Prostate gland (tissue), 2 donors: ENCODE data around the gene FAM217A. TPM values are rescaled to one million over a fixed set of nuclear protein-coding genes. Genes with fewer than 3 reads are reported as not detected.

Source experiments
- DNase-seq: peaks from one replicate; pipeline ENCODE4 v3.0.0-alpha.2; 2019; ENCODE audit warnings: low spot score
- H3K27ac ChIP-seq, 2 donors: fragments of 200-600 bp; sonication (generic); 2 replicates each; pipeline ENCODE4 v1.5.1; 2017 to 2019
- H3K27me3 ChIP-seq: fragments of 200-600 bp; sonication (generic); replicated peaks from 2 replicates; pipeline ENCODE4 v1.5.1; 2019; ENCODE audit not compliant: insufficient read depth
- H3K36me3 ChIP-seq, 2 donors: fragments of 200-600 bp; sonication (generic); 1 replicate in 1 of 2; 2 replicates in 1 of 2; pipeline versions ENCODE4 v1.5.1 to v1.8.1; 2017 to 2019
- H3K4me1 ChIP-seq: fragments of 200-600 bp; sonication (generic); replicated peaks from 2 replicates; pipeline ENCODE4 v1.5.1; 2019
- H3K4me3 ChIP-seq, 2 donors: fragments of 200-600 bp; sonication (generic); 2 replicates each; pipeline ENCODE4 v1.5.1; 2017 to 2019
- H3K9me3 ChIP-seq: fragments of 200-600 bp; sonication (generic); 2 replicates; pipeline ENCODE4 v1.5.1; 2017
- CTCF ChIP-seq, 4 experiments: fragments of 200-600 bp in 2 of 4; fragments of 450-650 bp in 2 of 4; sonication (generic) in 2 of 4; IDR thresholded peaks; 1 replicate in 3 of 4; 2 replicates in 1 of 4; pipeline ENCODE4 v1.5.1; 2016 to 2019; ENCODE audit warnings: antibody characterized with exemption in 4 of 4, mild to moderate bottlenecking in 2 of 4, moderate library complexity in 2 of 4
- POLR2A ChIP-seq: fragments of 450-650 bp; IDR thresholded peaks from one replicate; pipeline ENCODE4 v1.6.1; 2016; ENCODE audit warnings: antibody characterized with exemption, mild to moderate bottlenecking
- POLR2AphosphoS5 ChIP-seq: sonication (generic); formaldehyde crosslinking; IDR thresholded peaks from one replicate; pipeline ENCODE4 v1.6.1; 2017; ENCODE audit warnings: antibody characterized with exemption
- WGBS: methylation state at CpG from one replicate; pipeline ENCODE4 v1.1.5; 2018; 5-methylcytosine and 5-hydroxymethylcytosine counted together
- intact Hi-C: fragments of 100-400 bp; cut with DNase I; formaldehyde crosslinking; loops from one replicate; pipeline ENCODE4 v1.14.2; 2022
- total RNA-seq, 2 donors: library from RNA; depleted of rRNA; stranded (reverse); fragments of >200 nt; gene quantifications; one replicate each; pipeline ENCODE4 v1.1.0, GENCODE V29; 2016

FAM217A gene
- total RNA-seq, 2 donors from 2014 or later = 1.7 TPM; not detected in 1

DNA sequence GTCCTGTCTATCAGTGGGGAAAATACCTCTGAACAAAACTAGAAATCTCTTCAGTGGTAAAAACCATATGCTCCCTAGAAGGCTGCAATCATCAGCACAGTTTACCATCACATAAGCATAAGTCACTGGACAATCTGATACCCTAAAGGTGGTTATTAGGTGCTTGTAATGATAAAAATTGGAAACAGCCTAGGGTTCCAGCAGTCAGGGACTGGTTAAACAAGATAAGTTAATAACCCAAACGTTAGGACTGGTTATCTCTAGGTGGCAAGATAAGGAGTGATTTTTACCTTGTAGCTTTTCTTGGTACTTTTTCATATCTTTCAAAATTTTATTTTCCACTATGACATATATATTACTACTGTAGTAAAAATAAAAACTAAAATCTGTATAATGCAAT lies 45.4 kb upstream of the FAM217A start:
- Histone ChIP-seq H3K27ac (no peak overlapping the region), H3K36me3 (peaks cover 3 to 4% of the 10 kb centered on the region in 2 donors), H3K4me3 (no peak overlapping the region), H3K27me3 (no peaks in the 10 kb centered on the region), H3K4me1 (no peaks in the 10 kb centered on the region), H3K9me3 (no peaks in the 10 kb centered on the region)
- no peak for DNase-seq
- intact Hi-C loops = no loop called here
- TF ChIP-seq POLR2A (no peak), CTCF (IDR thresholded peaks at IDR 0.05) (no peak), POLR2AphosphoS5 (no peak)
- WGBS = 25% methylated on average over 1 of the region's 1 CpG

- Histone ChIP-seq H3K36me3 (peaks cover 0 to 3% of the 10 kb centered on the region in 2 donors), H3K4me3 (no peak overlapping the region), H3K9me3 (no peaks in the 10 kb centered on the region), H3K27me3 (no peaks in the 10 kb centered on the region), H3K27ac (no peak overlapping the region), H3K4me1 (no peaks in the 10 kb centered on the region)
- DNase-seq = no peak
- TF ChIP-seq POLR2AphosphoS5 (no peak), CTCF (IDR thresholded peaks at IDR 0.05) (no peak), POLR2A (no peak)
- intact Hi-C loops = no loop called here
- WGBS = 94% methylated on average over 4 of the region's 4 CpGs
Observed at GRCh38 chr6:4115741-4116140, 36.8 kb upstream of the FAM217A start.

GRCh38 chr6:4114123-4114522 lies 35.2 kb upstream of the FAM217A start:
- 96% methylated on average over 3 of the region's 3 CpGs for WGBS
- Histone ChIP-seq H3K4me3 (no peak overlapping the region), H3K27me3 (no peaks in the 10 kb centered on the region), H3K36me3 (no peaks in the 10 kb centered on the region), H3K9me3 (no peaks in the 10 kb centered on the region), H3K27ac (no peak overlapping the region), H3K4me1 (no peaks in the 10 kb centered on the region)
- no peak for DNase-seq
- intact Hi-C loops = no loop called here
- TF ChIP-seq CTCF (IDR thresholded peaks at IDR 0.05) = no peak
- no peak for TF ChIP-seq POLR2AphosphoS5
- no peak for TF ChIP-seq POLR2A

- Histone ChIP-seq H3K27ac (no peak overlapping the region), H3K36me3 (no peaks in the 10 kb centered on the region), H3K4me3 (no peak overlapping the region), H3K27me3 (no peaks in the 10 kb centered on the region), H3K9me3 (no peaks in the 10 kb centered on the region), H3K4me1 (no peaks in the 10 kb centered on the region)
- intact Hi-C loops = no loop called here
- DNase-seq = no peak
- TF ChIP-seq CTCF (IDR thresholded peaks at IDR 0.05) = no peak
- TF ChIP-seq POLR2AphosphoS5 = no peak
- no peak for TF ChIP-seq POLR2A
Observed at GRCh38 chr6:4113649-4114048, 34.7 kb upstream of the FAM217A start.

- intact Hi-C loops = no loop called here
- WGBS = 93% methylated on average over 3 of the region's 3 CpGs
- DNase-seq = no peak
- H3K9me3 ChIP-seq = no peaks in the 10 kb centered on the region
- no peak overlapping the region for H3K4me3 ChIP-seq
- no peak overlapping the region for H3K27ac ChIP-seq
- H3K36me3 ChIP-seq = no peaks in the 10 kb centered on the region
- TF ChIP-seq POLR2AphosphoS5 (no peak), CTCF (IDR thresholded peaks at IDR 0.05) (no peak), POLR2A (no peak)
- H3K27me3 ChIP-seq = no peaks in the 10 kb centered on the region
- H3K4me1 ChIP-seq = no peaks in the 10 kb centered on the region
Observed at GRCh38 chr6:4112366-4112765, 33.4 kb upstream of the FAM217A start.
